NCI-H345 treated with DMSO at 0.1 percent for 48 hours (cell line): ENCODE measurements around the gene FAM193B.
"Not testable (repeated sequence)": the region's sequence is repeated elsewhere in the genome, so short reads cannot be mapped to it uniquely, and the experiment has no call there.

Experiments
- DNase-seq: peaks from one replicate; lab custom pipeline; 2025; ENCODE audit not compliant: unreplicated experiment; lab: John Stamatoyannopoulos, UW

FAM193B gene

GRCh38 chr5:177487975-177488374 is 66.4 kb downstream of the FAM193B start:
- no peak for DNase-seq

- no peak for DNase-seq
Measured at GRCh38 chr5:177487144-177487543, 67.2 kb downstream of the FAM193B start.

GRCh38 chr5:177486256-177486655 is 68.1 kb downstream of the FAM193B start:
- no peak for DNase-seq

GRCh38 chr5:177485753-177486152 is 68.6 kb downstream of the FAM193B start:
- not testable (repeated sequence) for DNase-seq

- DNase-seq: no peak
Measured at GRCh38 chr5:177484902-177485549, 69.3 kb downstream of the FAM193B start.

- DNase-seq: no peak
Measured at GRCh38 chr5:177483994-177484901, 70.1 kb downstream of the FAM193B start.

- DNase-seq: no peak
Measured at GRCh38 chr5:177483042-177483441, 71.3 kb downstream of the FAM193B start.

- no peak for DNase-seq
Measured at GRCh38 chr5:177482359-177482795, 72.0 kb downstream of the FAM193B start.

GRCh38 chr5:177479774-177480173 is 74.6 kb downstream of the FAM193B start:
- DNase-seq: no peak

- no peak for DNase-seq
Measured at GRCh38 chr5:177478711-177479646, 75.4 kb downstream of the FAM193B start.

- no peak for DNase-seq
Measured at GRCh38 chr5:177477701-177478477, 76.5 kb downstream of the FAM193B start.

- no peak for DNase-seq
Measured at GRCh38 chr5:177476531-177477233, 77.7 kb downstream of the FAM193B start.

- no peak for DNase-seq
Measured at GRCh38 chr5:177475563-177476427, 78.6 kb downstream of the FAM193B start.

- no peak for DNase-seq
Measured at GRCh38 chr5:177474846-177475562, 79.4 kb downstream of the FAM193B start.

- DNase-seq: no peak
Measured at GRCh38 chr5:177474002-177474476, 80.3 kb downstream of the FAM193B start.

GRCh38 chr5:177473443-177474001 is 80.8 kb downstream of the FAM193B start, which contains the start of gene DBN1:
DBN1 (minus strand) TSS chr5:177473634; CDS start chr5:177473521, 113 bp downstream.
- DNase-seq: peak; percentile 34
